IPS-NIHi11 (cell line): ENCODE results near the gene TANC1.

Source experiments
- DNase-seq: peaks from one replicate; pipeline ENCODE4 v3.0.0; 2012; ENCODE audit warnings: mixed read lengths, low spot score

Gene TANC1

GRCh38 chr2:159160954-159161353 lies 192.5 kb downstream of the TANC1 start:
- DNase-seq: no peak

GRCh38 chr2:159163930-159164329 lies 195.5 kb downstream of the TANC1 start:
- DNase-seq: no peak

GRCh38 chr2:159164457-159164911 lies 196.0 kb downstream of the TANC1 start:
- DNase-seq: no peak

- no peak for DNase-seq
These were observed 196.6 kb downstream of the TANC1 start for GRCh38 chr2:159165048-159165447.

GRCh38 chr2:159168707-159169106 lies 200.3 kb downstream of the TANC1 start:
- DNase-seq: no peak

- no peak for DNase-seq
These were observed 200.7 kb downstream of the TANC1 start for GRCh38 chr2:159169187-159169586.

GRCh38 chr2:159172403-159172802 lies 204.0 kb downstream of the TANC1 start:
- no peak for DNase-seq

GRCh38 chr2:159174759-159175158 lies 206.3 kb downstream of the TANC1 start:
- no peak for DNase-seq

GRCh38 chr2:159175182-159175581 lies 206.7 kb downstream of the TANC1 start:
- DNase-seq: no peak

GRCh38 chr2:159175927-159176326 lies 207.5 kb downstream of the TANC1 start:
- no peak for DNase-seq

- DNase-seq: peak; percentile 37
These were observed 208.1 kb downstream of the TANC1 start for GRCh38 chr2:159176555-159176954.

- no peak for DNase-seq
These were observed 208.9 kb downstream of the TANC1 start for GRCh38 chr2:159177357-159177756.

GRCh38 chr2:159177957-159178356 lies 209.5 kb downstream of the TANC1 start:
- DNase-seq: no peak

- no peak for DNase-seq
These were observed 210.7 kb downstream of the TANC1 start for GRCh38 chr2:159179096-159179495.

- no peak for DNase-seq
These were observed 211.3 kb downstream of the TANC1 start for GRCh38 chr2:159179696-159180095.

GRCh38 chr2:159183346-159183745 lies 214.9 kb downstream of the TANC1 start:
- no peak for DNase-seq

- DNase-seq: peak; percentile 64
These were observed 217.1 kb downstream of the TANC1 start for GRCh38 chr2:159185401-159186130.

- DNase-seq: no peak
These were observed 218.0 kb downstream of the TANC1 start for GRCh38 chr2:159186462-159186861.

- no peak for DNase-seq
These were observed 218.7 kb downstream of the TANC1 start for GRCh38 chr2:159187106-159187505.

GRCh38 chr2:159188449-159188848 lies 220.0 kb downstream of the TANC1 start:
- DNase-seq: no peak

GRCh38 chr2:159192371-159192918 lies 224.0 kb downstream of the TANC1 start:
- no peak for DNase-seq

- DNase-seq: no peak
These were observed 225.4 kb downstream of the TANC1 start for GRCh38 chr2:159193791-159194190.

- no peak for DNase-seq
These were observed 225.8 kb downstream of the TANC1 start for GRCh38 chr2:159194241-159194640.

- DNase-seq: no peak
These were observed 227.3 kb downstream of the TANC1 start for GRCh38 chr2:159195697-159196096.
